Fibroblast of the conjunctiva (primary cell): Measurements from ENCODE around the gene C1QTNF2.
"Not testable (repeated sequence)": the region's sequence is repeated elsewhere in the genome, so short reads cannot be mapped to it uniquely, and the experiment has no call there.

ENCODE experiments used
- DNase-seq: peaks from one replicate; pipeline ENCODE4 v3.0.0-alpha.2; 2010; ENCODE audit warnings: low read depth

The C1QTNF2 gene

DNA sequence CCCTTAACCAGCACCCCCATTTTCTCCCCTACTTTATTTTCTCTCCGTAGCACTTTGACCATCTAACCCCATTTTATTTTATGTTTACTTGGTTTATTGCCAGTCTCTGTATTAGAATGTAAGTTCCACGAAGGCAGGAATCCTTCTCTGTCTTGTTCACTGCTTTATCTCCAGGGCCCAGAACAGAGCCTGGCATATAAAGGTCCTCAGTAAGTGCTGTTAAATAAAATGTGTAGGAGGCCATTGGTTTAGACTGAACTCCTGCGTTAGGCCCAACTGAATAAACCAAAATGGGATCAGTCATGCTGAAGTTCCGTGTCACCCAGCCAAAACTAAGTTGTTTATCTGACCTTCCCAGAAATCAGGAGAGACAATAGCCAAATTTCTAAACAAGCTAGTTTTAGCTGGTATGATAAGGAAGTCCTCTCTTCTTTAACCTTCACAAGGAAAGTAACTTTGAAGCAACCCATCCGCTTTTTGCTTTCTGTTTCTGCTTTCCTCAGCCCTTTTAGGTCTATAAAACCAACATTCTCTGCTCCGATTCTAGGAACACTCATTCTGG lies 29.0 kb downstream of the C1QTNF2 start:
- no peak for DNase-seq

DNA sequence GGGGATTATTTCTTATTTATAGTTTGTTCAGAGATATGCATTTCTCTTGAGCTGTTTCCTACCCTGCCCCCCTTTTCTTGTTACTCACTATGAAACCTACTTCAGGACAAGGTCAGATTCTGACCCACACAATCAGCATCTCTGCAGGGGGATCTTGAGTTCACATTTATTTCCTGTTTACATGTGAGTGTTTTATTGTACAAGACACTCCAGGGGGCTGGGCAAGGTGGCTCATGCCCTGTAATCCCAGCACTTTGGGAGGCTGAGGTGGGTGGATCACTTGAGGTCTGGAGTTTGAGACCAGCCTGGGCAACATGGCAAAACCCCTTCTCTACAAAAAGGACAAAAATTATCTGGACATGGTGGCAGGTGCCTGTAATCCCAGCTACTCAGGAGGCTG lies 29.9 kb downstream of the C1QTNF2 start:
- not testable (repeated sequence) for DNase-seq

DNA sequence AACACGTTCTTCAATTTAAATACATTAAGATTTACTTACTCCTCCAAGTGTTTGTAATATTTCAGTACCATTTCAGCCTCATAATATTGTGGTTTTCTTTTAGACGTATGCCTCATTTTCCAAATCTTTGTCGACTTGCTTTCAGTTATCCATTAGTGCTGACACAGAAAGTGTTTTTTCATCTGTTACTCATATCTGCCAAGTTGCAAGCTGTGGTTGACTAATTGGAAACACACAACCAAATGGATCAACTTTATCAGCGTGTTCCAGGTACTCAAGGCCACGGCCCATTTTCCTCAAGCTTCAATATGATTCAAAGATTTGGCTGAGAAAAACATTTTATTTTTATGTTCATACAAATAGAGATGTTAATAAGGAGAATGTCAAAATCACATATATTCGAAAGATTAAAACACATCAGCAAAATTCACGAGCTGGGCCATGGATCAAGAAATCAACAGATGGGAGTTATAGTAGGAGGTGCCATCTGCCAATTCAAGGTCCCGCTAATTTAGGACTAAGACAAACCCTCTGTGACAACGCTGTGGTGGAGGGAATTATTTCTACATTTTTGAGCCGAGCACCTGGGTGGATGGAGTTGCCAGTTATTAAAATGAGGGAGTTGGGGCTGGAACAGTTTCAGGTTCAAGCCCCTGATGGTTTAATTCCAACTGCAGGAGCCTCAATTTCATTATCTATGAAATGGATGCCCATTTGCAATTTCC lies 30.9 kb downstream of the C1QTNF2 start:
- DNase-seq: no peak

DNA sequence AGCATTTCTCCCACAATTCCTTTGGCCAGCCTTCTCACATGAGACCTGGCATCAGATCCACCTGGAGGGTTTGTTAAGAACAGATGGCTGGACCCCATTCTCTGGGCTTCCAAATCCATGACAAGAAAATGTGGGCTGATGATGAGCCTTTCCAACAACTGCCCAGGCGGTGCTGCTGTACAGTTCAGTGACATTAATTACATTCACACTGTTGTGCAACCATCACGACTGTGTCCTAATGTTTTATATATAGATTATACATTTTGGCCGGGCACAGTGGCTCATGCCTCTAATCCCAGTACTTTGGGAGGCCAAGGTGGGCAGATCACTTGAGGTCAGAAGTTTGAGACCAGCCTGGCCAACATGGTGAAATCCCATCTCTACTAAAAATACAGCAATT lies 35.7 kb downstream of the C1QTNF2 start:
- DNase-seq: not testable (repeated sequence)

DNA sequence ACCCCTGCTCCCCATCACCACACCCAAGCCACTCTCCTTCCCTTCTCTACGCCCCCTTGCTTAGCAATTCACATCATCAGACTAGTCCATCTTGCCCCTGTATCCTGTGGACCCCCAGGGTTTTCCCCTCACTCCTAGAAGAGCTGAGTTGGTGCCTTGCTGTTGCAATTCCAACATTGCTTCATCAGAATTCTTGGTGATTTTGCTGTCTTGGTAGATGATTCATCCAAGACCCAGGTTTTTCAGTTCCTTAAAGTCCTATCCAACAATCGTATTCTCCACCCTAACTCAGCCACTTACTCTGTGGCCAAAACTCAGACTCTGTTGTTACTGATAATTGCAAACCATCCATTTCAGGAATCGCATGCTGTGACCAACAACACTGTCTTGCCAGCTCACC lies 36.7 kb downstream of the C1QTNF2 start:
- no peak for DNase-seq

DNA sequence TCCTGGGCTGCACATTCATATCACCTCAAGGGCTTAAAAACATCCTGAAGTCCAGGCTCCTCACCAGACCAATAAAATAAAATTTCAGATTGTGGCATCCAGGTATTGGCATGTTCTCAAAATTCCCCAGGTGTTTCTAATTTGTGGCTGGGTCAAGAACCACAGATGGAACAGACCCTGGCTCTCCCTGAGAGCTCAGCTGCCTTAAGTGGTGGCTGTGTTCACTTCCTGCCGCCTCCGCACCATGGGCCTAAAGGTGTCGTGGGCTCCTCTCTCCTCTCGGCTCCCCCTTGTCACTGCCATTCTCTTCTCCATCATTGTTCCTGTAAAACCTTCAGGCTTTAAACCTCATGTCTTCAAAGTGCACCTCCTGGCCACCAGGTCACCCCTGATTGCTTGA lies 40.2 kb downstream of the C1QTNF2 start:
- no peak for DNase-seq

DNA sequence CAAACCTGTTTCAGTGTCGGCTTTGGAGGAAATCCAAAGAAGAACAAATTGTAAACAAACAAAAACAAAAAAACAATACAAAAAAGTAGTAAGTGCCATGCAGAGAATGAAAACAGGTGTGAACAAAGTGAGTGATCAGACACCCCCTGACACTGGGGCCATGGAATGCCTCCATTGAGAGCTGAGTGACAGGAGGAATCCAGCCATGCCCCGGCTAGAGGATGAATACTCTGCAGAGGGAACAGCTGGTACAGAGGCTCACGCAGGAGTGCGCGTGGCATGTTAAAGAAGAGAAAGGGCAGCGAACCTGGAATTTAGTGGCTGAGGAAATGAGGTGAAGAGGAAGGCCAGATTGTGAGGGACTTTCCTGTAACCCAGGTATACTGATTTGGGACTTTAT lies 42.6 kb downstream of the C1QTNF2 start:
- DNase-seq: no peak

DNA sequence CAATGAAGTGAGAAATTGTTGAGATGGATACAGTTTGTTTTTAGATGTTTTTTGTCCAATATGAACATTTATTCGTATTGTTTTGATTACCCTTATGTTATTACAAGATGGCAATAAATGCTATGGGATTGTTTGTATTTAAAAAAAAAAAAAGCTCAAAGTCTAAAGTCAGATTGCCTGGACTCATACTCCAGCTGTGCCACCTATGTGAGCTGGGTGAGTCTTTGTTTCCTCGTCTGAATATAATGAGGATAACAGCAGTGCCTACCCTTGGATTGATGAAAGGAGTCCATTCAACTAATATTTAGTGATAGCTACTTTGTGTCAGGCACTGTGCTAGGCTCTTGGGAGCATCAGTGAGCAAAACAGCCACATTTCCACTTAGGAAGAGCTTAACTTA lies 43.4 kb downstream of the C1QTNF2 start:
- no peak for DNase-seq

DNA sequence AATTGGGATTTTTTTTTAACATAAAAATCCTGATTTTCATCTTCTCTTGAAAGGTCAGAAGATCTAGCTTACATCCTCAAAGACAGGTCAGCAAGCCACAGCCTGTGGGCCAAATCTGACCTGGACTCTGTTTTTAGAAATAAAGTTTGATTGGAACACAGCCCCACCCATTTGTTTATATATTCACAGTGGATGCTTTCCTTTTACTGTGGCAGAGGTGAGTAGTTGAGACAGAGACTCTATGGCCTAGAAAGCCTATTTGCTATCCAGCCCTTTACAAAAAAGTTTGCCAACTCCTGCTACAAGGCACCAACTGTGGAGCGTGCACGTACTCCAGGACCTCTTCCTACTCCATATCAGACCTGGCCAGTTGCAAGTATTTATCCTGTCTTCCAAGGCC lies 44.7 kb downstream of the C1QTNF2 start:
- no peak for DNase-seq

DNA sequence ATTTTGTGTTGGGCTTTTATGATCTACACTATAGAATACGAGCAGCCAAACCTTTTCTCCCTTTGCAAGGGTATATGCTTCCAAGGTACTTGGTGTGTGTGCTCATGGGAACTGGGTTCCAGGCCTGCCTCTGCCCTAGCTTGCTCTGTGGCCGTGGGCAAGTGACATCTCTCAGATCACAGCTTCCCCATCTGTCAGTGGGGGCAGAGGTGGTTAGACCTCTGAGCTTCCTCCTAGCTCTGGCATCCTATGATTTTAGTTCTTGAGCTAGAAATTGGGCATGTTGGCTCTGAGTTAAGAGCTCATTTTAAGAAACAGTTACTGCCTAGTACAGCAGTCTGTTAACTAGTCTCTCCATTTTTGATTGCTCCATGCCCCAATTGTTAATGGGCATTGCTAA lies 45.5 kb downstream of the C1QTNF2 start:
- no peak for DNase-seq

DNA sequence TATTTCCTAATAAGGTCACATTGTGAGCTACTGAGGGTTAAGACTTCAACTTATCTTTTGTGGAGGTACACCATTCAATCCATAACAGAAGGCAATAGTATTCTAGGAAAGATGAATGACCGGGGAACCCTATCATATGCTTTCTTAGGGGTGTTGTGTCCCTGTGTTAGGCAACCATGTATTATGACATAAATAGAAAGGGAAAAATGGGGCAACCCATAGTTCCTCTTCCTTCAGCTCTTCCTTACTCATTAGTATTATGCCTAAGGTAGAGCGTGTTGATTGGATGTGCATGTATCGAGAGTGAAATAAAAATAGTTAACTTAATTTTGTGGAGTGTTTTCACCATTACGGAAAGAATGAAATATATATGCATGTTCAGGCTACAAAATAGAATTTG lies 52.0 kb downstream of the C1QTNF2 start:
- no peak for DNase-seq

DNA sequence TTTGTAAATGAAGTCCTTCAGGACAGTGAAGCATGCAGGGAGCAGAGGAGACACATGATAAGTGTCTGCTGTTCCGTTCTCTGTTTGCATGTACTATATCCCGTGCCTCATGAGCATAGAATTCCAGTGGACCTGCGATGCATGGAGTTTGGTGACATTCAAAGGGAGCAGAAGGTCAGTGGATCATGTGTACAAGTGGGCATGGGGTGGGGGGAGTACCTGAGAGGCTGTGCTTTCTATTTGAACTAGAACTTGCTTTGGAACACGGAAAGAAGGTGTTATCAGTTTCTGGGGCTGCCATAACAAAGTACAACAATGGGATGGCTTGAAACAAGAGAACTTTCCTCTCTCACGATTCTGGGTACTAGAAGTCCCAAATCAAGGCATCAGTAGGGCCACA lies 53.0 kb downstream of the C1QTNF2 start:
- no peak for DNase-seq

DNA sequence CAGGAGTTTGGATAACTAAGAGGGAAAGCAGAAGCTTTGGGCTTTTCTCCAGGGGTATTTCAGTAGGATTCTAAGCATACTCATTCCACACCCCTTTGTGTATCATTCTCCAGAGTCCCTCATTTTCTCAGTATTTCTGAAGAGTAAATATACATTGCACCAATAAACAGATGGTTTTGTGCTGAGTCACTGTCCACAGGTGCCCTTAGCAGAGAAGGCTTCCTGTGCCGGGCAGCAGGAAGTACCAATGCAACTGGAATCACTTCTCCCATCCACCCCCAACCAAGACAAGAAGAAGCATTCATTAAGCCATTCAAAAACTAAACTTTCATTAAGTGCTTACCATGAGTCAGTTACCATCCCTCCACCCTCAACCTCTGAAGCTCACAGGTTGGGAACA lies 54.5 kb downstream of the C1QTNF2 start:
- DNase-seq: no peak

DNA sequence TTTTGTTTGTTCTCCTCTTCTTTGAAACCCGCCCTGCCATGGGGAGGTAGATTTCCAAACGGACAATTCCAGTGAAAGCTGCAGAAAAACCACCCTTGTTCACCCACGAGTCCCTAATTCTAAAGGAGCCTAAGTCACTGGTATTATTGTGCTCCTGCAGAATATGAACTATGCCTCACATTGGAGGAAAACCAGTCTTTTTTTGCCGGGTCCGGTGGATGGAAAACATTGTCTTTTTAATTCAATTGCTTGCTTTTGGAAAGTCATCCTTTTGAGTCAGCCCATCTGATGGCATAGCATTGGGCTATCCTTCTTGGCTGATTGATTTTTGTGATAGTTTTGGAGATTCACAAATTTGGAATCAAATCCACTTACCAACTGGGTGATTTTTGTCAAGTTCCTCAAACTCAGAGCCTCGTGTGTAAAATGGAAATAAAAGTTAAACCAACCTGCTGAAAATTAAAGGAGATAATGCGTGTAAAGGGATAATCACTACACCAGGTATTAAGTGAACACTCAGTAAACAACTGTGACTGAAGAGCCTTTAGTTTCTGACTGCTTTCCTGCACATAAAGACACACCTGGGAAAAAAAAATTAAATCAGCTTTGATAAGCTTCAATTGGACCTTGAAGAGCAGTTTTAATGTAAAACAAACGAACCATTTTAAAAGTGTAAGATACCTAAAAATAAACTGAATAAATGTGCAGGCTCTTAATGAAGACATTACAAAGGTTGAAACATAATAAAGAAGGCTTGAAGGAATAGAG lies 57.3 kb downstream of the C1QTNF2 start:
- DNase-seq: no peak

DNA sequence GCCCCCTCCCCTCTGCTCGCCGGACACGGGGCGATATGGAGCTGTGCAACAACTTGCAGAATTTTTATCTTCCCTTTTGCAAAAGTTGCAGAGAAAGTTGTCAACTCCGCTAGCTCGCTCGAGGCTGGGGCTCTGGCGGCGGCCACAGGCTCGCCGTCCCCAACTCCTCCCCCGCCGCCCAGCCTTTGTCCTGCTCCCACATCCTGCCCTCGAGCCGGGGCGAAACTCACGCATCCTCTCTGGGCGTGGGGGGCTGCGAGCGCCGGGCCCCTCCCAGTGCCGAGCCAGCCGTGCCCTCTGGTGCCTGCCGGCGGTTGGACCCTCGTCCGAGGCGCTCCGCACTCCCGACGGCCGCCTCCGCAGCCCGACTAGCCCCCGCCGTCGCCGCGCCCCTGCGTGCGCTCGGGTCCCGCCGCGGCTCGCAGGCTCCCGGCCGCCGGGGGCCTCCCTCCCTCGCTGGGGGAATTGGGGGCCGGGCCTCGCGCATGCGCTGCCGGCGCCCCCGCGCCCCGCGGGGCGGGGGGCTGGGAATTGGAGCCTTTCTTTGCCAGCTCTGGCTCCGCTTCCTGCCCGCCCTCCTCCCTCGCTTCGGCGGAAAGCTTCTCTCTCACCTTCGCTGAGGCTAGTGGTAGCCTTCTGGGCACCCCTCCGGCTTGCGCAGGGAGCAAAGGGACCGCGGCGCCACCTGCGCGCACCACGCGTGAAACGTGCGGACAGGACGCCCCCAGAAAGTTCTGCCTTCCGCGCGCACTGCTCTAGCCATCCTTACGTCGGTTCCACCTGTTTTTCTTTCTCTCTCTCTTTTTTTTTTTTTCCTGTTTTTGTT lies 58.1 kb downstream of the C1QTNF2 start, which contains the start of gene CCNJL:
TSS of gene CCNJL (minus strand) at position 431 of the 826 bp plus-strand sequence. CDS start 641 bp downstream, outside the sequence.
- DNase-seq: no peak

DNA sequence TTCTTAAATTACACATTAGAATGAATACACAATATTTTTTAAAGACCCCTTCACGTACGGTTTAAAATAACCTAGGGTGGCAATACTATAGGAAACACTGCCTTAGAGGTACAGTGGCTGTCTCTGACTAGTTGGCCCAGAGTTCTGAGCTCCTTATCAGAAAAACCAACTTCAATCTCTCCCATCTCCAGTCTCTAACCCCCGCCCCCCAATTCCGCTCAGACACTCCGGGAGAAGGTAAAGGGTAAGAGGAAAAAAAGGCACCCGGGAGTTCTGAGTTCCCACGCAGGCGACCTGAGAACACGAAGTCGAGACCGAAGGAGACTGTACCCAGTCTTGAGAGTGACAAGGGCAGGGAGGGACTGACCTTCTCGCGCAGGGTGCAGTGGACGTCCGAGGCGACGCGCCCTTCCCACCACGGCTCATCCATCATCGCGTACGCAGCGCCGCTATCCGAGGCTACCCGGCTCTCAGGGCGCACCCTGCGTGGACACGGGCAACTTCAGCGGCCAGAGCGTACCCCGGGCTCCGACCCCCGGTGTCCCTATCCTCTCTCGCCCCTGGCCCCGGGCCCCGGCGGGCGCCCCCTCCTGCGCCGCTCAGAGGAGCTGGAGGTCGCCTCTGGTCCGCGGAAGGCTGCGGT lies 58.8 kb downstream of the C1QTNF2 start:
- DNase-seq: no peak

DNA sequence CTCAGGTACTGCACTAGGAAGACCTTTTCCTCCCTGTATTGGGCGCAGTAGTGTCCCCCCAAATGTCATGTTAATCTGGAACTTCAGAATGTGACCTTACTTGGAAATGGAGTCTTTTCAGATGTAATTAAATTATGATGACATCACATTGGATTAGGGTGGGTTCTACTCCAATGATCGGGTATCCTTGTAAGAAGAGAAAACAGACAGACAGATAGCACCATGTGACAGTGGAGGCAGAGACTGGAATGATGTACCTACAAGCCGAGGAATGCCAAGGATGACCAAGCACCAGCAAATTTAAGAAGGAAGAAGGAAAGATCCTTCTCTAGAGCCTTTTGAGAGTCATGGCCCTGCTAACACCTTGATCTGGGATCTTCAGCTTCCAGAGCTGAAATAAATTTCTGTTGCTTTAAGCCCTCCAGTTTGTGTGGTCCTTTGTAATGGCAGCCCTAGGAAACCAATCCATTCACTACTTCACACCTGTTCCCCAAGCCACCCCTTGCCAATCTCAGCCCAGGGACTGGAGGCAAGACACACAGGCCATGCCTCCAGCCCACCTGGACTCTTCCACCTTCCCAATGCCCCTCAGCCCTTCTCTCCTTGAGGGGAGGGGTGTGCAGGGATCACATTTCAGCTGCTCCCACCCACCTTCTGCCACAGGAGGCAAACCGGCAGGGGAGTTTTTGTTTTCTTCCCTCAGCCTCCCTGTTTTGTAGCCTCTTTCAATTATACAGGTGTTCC lies 59.7 kb downstream of the C1QTNF2 start:
- DNase-seq: no peak

DNA sequence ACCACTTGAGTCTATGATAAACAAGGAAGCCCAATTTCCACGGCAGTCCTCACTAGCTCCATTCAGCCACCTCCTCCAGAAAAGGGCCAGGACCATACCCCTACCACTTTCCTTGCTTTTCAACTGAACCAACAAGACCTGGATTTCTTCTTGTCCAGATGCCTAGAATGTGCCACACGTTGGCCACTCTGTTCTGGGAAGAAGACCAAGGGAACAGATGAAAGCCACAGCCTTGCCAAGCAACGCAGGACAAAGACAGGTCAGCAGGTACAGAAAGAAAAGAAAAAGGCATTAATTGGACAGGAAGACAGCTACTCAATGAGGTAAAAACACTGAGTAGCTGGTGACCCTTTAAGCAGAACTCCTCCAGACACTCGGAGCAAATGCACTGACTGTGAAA lies 60.3 kb downstream of the C1QTNF2 start:
- DNase-seq: no peak

DNA sequence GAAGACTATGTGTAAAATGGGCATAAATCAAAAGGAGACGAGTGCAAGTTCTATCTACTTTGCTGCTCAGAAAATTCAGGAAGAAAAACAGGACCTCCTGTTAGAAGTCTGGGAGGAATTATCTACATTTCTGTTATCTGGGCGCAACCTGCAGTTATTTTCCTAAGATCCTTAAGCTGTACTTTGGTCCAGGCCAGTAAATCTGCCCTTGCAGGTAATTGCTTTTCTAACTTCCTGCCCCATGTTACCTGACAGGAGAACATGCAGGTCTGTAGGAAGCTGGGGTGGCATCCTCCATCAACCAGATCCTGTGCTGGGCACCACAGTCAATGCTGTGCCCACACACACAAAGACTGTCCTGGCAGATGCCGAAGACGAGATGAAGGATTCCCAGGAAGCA lies 63.7 kb downstream of the C1QTNF2 start:
- DNase-seq: no peak

DNA sequence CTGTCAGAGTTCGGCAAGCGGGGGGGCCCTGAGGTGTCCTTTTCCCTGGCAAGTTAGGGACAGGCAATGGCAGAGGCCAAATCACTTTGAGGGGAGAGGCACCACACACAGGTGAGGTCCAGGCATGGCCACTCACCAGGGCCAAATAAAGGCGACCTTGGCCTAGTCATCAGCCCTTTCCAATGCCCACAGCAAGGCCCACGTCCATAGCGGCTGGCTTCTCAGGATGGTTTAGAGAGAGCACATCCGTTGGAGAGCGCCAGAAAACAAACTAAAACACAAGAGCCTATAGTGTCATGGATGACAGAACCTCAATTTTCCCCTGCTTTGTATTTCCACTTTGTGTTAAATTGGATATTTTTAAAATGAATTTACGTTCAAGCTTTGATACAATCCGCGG lies 65.1 kb downstream of the C1QTNF2 start:
- no peak for DNase-seq

DNA sequence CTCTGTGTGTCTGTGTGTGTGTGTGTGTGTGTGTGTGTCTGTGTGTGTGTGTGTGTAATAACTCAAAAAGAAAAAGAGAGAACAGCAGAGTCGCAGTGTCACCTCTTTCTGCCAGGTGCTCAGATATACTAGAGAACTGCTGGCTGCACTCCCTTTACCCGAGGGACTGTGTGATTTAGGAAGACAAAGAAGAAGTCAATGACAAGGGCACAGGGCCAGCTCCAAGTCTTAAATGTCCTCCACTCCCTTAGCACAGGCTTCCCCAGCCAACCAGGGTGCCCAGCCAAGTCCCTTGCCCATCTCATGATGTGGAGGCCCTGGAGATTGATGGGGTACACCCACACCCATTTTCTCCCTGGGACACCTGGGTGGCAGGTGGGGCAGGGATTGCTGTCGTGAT lies 66.7 kb downstream of the C1QTNF2 start:
- DNase-seq: no peak
